H1 (cell line): ENCODE measurements around the gene KCTD2. TPM values are rescaled to one million over a fixed set of nuclear protein-coding genes. Genes with fewer than 3 reads are reported as not detected.

ENCODE experiments used
- EP300 ChIP-seq, 2 experiments: IDR thresholded peaks; 1 replicate in 1 of 2; 2 replicates in 1 of 2; pipeline ENCODE4 v1.6.1; 2011 to 2012; ENCODE audit warnings: low read depth in 2 of 2, low read length in 2 of 2, mild to moderate bottlenecking in 2 of 2, borderline replicate concordance in 1 of 2, inconsistent platforms in 1 of 2, moderate library complexity in 1 of 2
- GTF2F1 ChIP-seq: IDR thresholded peaks from 2 replicates; pipeline ENCODE4 v1.6.1; 2012; ENCODE audit warnings: low read depth, low read length, improper control_type of control experiment, borderline replicate concordance
- KDM5A ChIP-seq: fragments of 200-600 bp; IDR thresholded peaks from 2 replicates; pipeline ENCODE4 v1.7.1; 2012; ENCODE audit warnings: mild to moderate bottlenecking, low read length, inconsistent platforms, mixed read lengths
- MAFK ChIP-seq: IDR thresholded peaks from 2 replicates; pipeline ENCODE4 v1.6.1; 2012; ENCODE audit warnings: low read depth, mild to moderate bottlenecking, improper control_type of control experiment, low read length
- polyA plus RNA-seq, 7 experiments: library from polyadenylated mRNA; depleted of rRNA in 3 of 7; stranded (reverse) in 5 of 7; unstranded in 2 of 7; fragments of >200 nt in 5 of 7; fragments of 200-250 nt in 2 of 7; gene quantifications; 1 replicate in 5 of 7; 2 replicates in 1 of 7; 4 replicates in 1 of 7; pipeline versions ENCODE4 v1.2.1 to v1.2.3, GENCODE V29; 2011 to 2013; ENCODE audit warnings: missing spikeins in 2 of 7, mixed read lengths in 2 of 7
- total RNA-seq: library from RNA; stranded (reverse); fragmentation: NEBNext Ultra II Directional; extraction: Animal tissue kit (Norgen Biotek cat#: 25700); gene quantifications from 2 replicates; pipeline ENCODE4 v1.2.1, GENCODE V29; 2021
- TF ChIP-seq, protein P1 (sequence below): IDR thresholded peaks from 2 replicates; pipeline ENCODE4 v1.6.1; 2012; ENCODE audit warnings: inconsistent platforms

Gene KCTD2
- total and polyA plus RNA-seq, 2 of the 8 experiments (the other 6 are each of a cell fraction or from before 2014, with no cell fraction given) = 33.7 to 36.8 TPM

DNA sequence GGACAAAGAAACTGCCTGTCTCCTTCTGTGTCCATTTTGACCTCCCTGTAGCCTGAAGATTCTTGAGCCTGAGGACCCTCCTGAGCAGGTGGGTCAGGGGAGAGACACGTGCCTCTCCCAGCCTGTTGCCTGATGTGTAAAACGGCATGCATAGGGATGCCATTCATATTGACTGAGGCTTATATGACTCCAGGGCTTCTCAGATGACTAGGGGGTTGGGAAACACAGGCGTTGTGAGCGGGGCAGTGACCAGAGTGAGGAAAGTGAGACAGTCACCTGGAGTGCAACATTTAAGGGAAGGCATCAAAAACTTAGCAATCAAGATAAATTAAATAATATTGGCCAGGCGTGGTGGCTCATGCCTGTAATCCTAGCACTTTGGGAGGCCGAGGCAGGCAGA, 35.7 kb downstream of the KCTD2 start (continued):
- TF ChIP-seq KDM5A (no peak), EP300 (IDR thresholded peaks at IDR 0.05; ENCODE audit: borderline replicate concordance in 1 of 2, low read depth in 2 of 2, low read length in 2 of 2) (no peak), GTF2F1 (no peak), MAFK (no peak)
- TF ChIP-seq, protein P1, sequence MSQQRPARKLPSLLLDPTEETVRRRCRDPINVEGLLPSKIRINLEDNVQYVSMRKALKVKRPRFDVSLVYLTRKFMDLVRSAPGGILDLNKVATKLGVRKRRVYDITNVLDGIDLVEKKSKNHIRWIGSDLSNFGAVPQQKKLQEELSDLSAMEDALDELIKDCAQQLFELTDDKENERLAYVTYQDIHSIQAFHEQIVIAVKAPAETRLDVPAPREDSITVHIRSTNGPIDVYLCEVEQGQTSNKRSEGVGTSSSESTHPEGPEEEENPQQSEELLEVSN = no peak
